ENCODE data around the gene FFAR3. TPM values are rescaled to one million over a fixed set of nuclear protein-coding genes. Genes with fewer than 3 reads are reported as not detected.
A peak's percentile ranks its signal among the peaks of the same experiment; 100 is the strongest.

Gene FFAR3
- total and polyA plus RNA-seq, 7 experiments from 2014 or later, result 0.31 to 0.91 (median 0.72) TPM; not detected in 4

DNA sequence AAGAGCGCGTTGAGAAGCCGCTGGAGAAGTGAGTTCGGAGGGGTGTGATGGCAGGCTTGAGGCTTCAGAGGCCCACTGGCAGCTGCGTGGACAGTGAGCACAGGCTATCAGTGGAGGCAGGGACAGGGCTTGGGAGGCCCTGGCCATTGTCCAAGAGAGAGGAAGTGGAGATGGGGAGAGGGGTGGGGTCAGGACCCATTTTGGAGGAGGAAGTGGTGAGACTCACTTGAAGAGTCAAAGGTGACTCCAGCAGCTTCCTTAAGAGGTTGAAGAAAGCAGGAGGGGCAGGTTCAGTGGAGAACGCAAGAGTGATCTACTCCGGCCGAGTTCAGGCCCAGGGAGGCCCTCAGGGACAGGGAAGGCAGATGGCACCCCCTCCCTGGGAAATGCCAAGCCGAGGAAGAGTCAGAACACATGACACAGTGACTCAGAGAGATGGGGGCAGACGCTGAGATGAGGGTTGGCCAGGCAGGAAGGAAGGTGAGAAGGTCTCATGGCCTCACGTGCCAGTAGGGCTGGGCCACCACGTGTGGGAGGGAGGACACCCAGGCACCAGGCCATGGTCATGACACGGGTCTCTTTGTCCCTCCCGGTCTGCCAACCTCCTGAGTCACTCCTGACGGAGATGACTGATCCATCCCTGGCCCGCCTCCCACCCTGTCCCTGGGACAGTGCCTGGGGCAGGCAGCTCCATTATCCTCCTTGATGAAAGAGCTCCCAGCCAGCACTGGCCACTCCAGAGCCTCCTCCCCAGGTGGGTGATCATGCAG, 39.4 kb upstream of the FFAR3 start:
- ChIA-PET POLR2A (no interaction called here), CTCF (interaction anchor here (0.7 kb wide), 1 partner anchor 82 kb away, joined by 3 read pairs; no protein-coding TSS in a partner anchor)
- ATAC-seq (peak; percentile 87), DNase-seq (peak in 1 of 9 donors; percentile 26)
- Histone ChIP-seq H3K27ac (ENCODE audit: low read depth, low read length) (no peak overlapping the region), H3K27me3 (ENCODE audit: control insufficient read depth in 2 of 2, insufficient read depth in 2 of 2, low read length in 2 of 2) (no peaks in the 10 kb centered on the region), H3K36me3 (ENCODE audit: control insufficient read depth in 2 of 3, insufficient read depth in 3 of 3, low read length in 3 of 3) (no peaks in the 10 kb centered on the region), H3K9me3 (ENCODE audit: control insufficient read depth in 2 of 3, low read length in 3 of 3) (peaks cover 0 to 5% (median 0%) of the 10 kb centered on the region in 3 experiments), H3K4me3 (ENCODE audit: low read length) (no peak overlapping the region), H3K4me1 (ENCODE audit: control insufficient read depth in 2 of 2, insufficient read depth in 2 of 2, low read length in 2 of 2) (no peaks in the 10 kb centered on the region)
- H3K36me3 Mint-ChIP-seq, result no peaks in the 10 kb centered on the region
- intact Hi-C loops (cut with micrococcal nuclease), result no loop called here
- peaks cover 0 to 7% (median 3%) of the 10 kb centered on the region in 11 donors for H3K9me3 Mint-ChIP-seq
- H3K27ac Mint-ChIP-seq, result peak overlapping the region in 3 of 9 donors; percentile 27 to 39 (median 31)
- H3K4me1 Mint-ChIP-seq, result peaks cover 0 to 16% (median 8%) of the 10 kb centered on the region in 7 donors
- H3K4me3 Mint-ChIP-seq, result no peak overlapping the region
- H3K27me3 Mint-ChIP-seq, result peaks cover 0 to 8% (median 0%) of the 10 kb centered on the region in 5 donors

- intact Hi-C loops (cut with micrococcal nuclease), result no loop called here
- Histone ChIP-seq H3K27me3 (ENCODE audit: control insufficient read depth in 2 of 2, insufficient read depth in 2 of 2, low read length in 2 of 2) (no peaks in the 10 kb centered on the region), H3K36me3 (ENCODE audit: control insufficient read depth in 2 of 3, insufficient read depth in 3 of 3, low read length in 3 of 3) (no peaks in the 10 kb centered on the region), H3K27ac (ENCODE audit: low read depth, low read length) (no peak overlapping the region), H3K4me1 (ENCODE audit: control insufficient read depth in 2 of 2, insufficient read depth in 2 of 2, low read length in 2 of 2) (no peaks in the 10 kb centered on the region), H3K4me3 (ENCODE audit: low read length) (no peak overlapping the region), H3K9me3 (ENCODE audit: control insufficient read depth in 2 of 3, low read length in 3 of 3) (peaks cover 0 to 5% (median 0%) of the 10 kb centered on the region in 3 experiments)
- Mint-ChIP-seq H3K27ac (no peak overlapping the region), H3K4me1 (peaks cover 0 to 16% (median 8%) of the 10 kb centered on the region in 7 donors), H3K27me3 (peaks cover 0 to 13% (median 0%) of the 10 kb centered on the region in 5 donors), H3K9me3 (peaks cover 0 to 7% (median 3%) of the 10 kb centered on the region in 11 donors), H3K4me3 (no peak overlapping the region), H3K36me3 (no peaks in the 10 kb centered on the region)
- peak; percentile 35 for ATAC-seq
- ChIA-PET CTCF (no interaction called here), POLR2A (no interaction called here)
- no peak for DNase-seq
Measured at GRCh38 chr19:35320065-35320713, 38.1 kb upstream of the FFAR3 start.

DNA sequence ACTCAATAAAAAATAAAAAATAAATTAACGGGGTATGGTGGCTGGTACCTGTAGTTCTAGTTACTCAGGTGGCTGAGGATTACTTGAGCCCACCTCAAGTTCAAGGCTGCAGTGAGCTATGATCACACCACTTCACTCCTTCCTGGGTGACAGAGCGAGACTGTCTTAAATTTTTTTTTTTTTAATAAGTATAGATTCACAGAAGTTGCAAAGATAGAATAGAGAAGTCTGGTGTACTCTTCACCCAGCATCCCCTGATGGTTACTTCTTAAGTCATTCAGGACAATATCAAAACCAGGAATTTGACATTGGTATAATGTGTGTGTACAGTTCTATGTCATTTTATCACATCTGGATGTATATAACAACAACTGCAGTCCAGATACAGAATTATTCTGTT, 37.0 kb upstream of the FFAR3 start:
- no peak overlapping the region for H3K4me3 Mint-ChIP-seq
- no peak overlapping the region for H3K27ac Mint-ChIP-seq
- Histone ChIP-seq H3K4me3 (ENCODE audit: low read length) (no peak overlapping the region), H3K4me1 (ENCODE audit: control insufficient read depth in 2 of 2, insufficient read depth in 2 of 2, low read length in 2 of 2) (no peaks in the 10 kb centered on the region), H3K27ac (ENCODE audit: low read depth, low read length) (no peak overlapping the region), H3K9me3 (ENCODE audit: control insufficient read depth in 2 of 3, low read length in 3 of 3) (peaks cover 0 to 5% (median 0%) of the 10 kb centered on the region in 3 experiments), H3K36me3 (ENCODE audit: control insufficient read depth in 2 of 3, insufficient read depth in 3 of 3, low read length in 3 of 3) (no peaks in the 10 kb centered on the region), H3K27me3 (ENCODE audit: control insufficient read depth in 2 of 2, insufficient read depth in 2 of 2, low read length in 2 of 2) (no peaks in the 10 kb centered on the region)
- peaks cover 0 to 7% (median 3%) of the 10 kb centered on the region in 11 donors for H3K9me3 Mint-ChIP-seq
- CTCF ChIA-PET, result no interaction called here
- no peaks in the 10 kb centered on the region for H3K36me3 Mint-ChIP-seq
- POLR2A ChIA-PET, result interaction anchor here (0.6 to 0.7 kb wide), 2 partner anchors 141 to 226 kb away, joined by 3 read pairs; no protein-coding TSS in a partner anchor
- intact Hi-C loops (cut with micrococcal nuclease), result no loop called here
- ATAC-seq (no peak), DNase-seq (no peak)
- peaks cover 0 to 18% (median 0%) of the 10 kb centered on the region in 5 donors for H3K27me3 Mint-ChIP-seq
- H3K4me1 Mint-ChIP-seq, result peaks cover 0 to 16% (median 8%) of the 10 kb centered on the region in 7 donors

DNA sequence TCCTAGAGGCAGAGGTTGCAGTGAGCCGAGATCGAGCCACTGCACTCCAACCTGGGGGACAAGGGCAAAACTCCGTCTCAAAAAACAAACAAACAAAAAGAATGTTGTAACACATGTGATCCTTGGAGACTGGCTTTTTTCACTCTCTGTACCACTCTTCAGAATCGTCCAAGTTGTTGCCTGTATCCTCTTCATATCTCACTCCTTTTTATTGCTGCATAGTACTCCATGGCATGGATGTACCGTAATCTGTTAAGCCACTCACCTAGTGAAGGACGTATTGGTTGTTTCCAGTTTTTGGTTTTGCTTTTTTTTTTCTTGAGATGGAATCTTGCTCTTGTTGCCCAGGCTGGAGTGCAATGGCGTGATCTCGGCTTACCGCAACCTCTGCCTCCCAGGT, 36.2 kb upstream of the FFAR3 start:
- Mint-ChIP-seq H3K36me3 (no peaks in the 10 kb centered on the region), H3K4me1 (peaks cover 0 to 16% (median 8%) of the 10 kb centered on the region in 7 donors), H3K4me3 (no peak overlapping the region), H3K27ac (no peak overlapping the region), H3K27me3 (peaks cover 0 to 18% (median 0%) of the 10 kb centered on the region in 5 donors), H3K9me3 (peaks cover 0 to 7% (median 3%) of the 10 kb centered on the region in 11 donors)
- ATAC-seq, result no peak
- no peak for DNase-seq
- Histone ChIP-seq H3K27me3 (ENCODE audit: control insufficient read depth in 2 of 2, insufficient read depth in 2 of 2, low read length in 2 of 2) (no peaks in the 10 kb centered on the region), H3K9me3 (ENCODE audit: control insufficient read depth in 2 of 3, low read length in 3 of 3) (peaks cover 0 to 5% (median 0%) of the 10 kb centered on the region in 3 experiments), H3K4me3 (ENCODE audit: low read length) (no peak overlapping the region), H3K4me1 (ENCODE audit: control insufficient read depth in 2 of 2, insufficient read depth in 2 of 2, low read length in 2 of 2) (no peaks in the 10 kb centered on the region), H3K27ac (ENCODE audit: low read depth, low read length) (no peak overlapping the region), H3K36me3 (ENCODE audit: control insufficient read depth in 2 of 3, insufficient read depth in 3 of 3, low read length in 3 of 3) (no peaks in the 10 kb centered on the region)
- ChIA-PET CTCF (no interaction called here), POLR2A (no interaction called here)
- intact Hi-C loops (cut with micrococcal nuclease), result no loop called here

DNA sequence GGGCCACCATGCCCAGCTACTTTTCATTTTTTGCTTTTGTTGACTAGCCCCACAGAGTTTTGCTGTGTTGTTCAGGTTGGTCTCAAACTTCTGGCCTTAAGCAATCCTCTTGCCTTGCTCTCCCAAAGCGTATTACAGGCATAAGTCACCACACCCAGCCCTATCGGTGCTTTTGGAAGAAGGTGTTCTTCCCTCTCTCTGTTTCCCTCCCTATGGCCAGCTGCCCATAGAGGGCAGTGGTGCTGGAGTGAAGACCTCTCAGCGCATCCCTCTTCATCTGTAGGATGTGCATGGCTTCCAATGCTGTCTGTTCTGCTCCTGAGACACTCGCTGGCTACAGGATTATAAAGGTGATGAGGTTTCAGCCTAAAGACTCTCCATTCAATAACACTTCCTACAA, 30.6 kb upstream of the FFAR3 start:
- Histone ChIP-seq H3K36me3 (ENCODE audit: control insufficient read depth in 2 of 3, insufficient read depth in 3 of 3, low read length in 3 of 3) (no peaks in the 10 kb centered on the region), H3K9me3 (ENCODE audit: control insufficient read depth in 2 of 3, low read length in 3 of 3) (no peaks in the 10 kb centered on the region), H3K4me1 (ENCODE audit: control insufficient read depth in 2 of 2, insufficient read depth in 2 of 2, low read length in 2 of 2) (peaks cover 0 to 2% of the 10 kb centered on the region in 2 donors), H3K27ac (ENCODE audit: low read depth, low read length) (no peak overlapping the region), H3K4me3 (ENCODE audit: low read length) (no peak overlapping the region), H3K27me3 (ENCODE audit: control insufficient read depth in 2 of 2, insufficient read depth in 2 of 2, low read length in 2 of 2) (no peaks in the 10 kb centered on the region)
- ATAC-seq (no peak), DNase-seq (no peak)
- intact Hi-C loops (cut with micrococcal nuclease), result no loop called here
- ChIA-PET CTCF (no interaction called here), POLR2A (no interaction called here)
- peaks cover 3 to 11% (median 3%) of the 10 kb centered on the region in 7 donors for H3K4me1 Mint-ChIP-seq
- no peaks in the 10 kb centered on the region for H3K36me3 Mint-ChIP-seq
- no peak overlapping the region for H3K27ac Mint-ChIP-seq
- H3K27me3 Mint-ChIP-seq, result peaks cover 0 to 9% (median 4%) of the 10 kb centered on the region in 5 donors
- H3K4me3 Mint-ChIP-seq, result no peak overlapping the region
- peaks cover 0 to under 1% (median 0%) of the 10 kb centered on the region in 11 donors for H3K9me3 Mint-ChIP-seq

DNA sequence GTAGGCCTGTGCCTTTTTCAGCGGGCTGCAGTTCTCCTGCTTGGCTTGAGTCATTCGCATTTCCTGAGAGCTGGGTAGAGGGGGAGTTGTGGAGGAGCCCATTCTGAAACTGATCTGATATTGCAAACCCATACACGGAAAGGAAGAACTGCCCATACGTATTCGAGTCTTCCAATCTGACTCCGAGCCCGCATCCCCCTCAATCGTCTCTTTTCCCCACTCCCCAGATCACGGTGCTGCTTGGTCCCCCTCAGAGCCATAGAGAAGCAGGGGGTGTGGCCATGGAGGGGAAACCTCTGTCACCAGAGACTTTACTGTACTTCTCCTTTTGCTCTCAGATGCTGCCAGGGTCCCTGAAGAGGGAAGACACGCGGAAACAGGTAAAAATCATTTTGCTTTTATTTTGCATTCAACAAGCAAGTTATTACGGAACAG, 29.4 kb upstream of the FFAR3 start, which contains the start of gene CD22:
TSS of gene CD22 (plus strand) at position 337 of the 435 bp plus-strand sequence. CDS start 2,854 bp downstream, outside the sequence.
- Mint-ChIP-seq H3K4me3 (peak within 1 kb of the TSS in 1 of 10 donors; percentile 1), H3K9me3 (no peaks in the 10 kb centered on the region), H3K27me3 (peaks cover 0 to 9% (median 4%) of the 10 kb centered on the region in 5 donors), H3K36me3 (no peaks in the 10 kb centered on the region), H3K27ac (no peak within 1 kb of the TSS), H3K4me1 (peaks cover 9 to 22% (median 16%) of the 10 kb centered on the region in 7 donors)
- Histone ChIP-seq H3K27ac (ENCODE audit: low read depth, low read length) (no peak within 1 kb of the TSS), H3K36me3 (ENCODE audit: control insufficient read depth in 2 of 3, insufficient read depth in 3 of 3, low read length in 3 of 3) (no peaks in the 10 kb centered on the region), H3K4me3 (ENCODE audit: low read length) (no peak within 1 kb of the TSS), H3K4me1 (ENCODE audit: control insufficient read depth in 2 of 2, insufficient read depth in 2 of 2, low read length in 2 of 2) (peaks cover 0 to 8% of the 10 kb centered on the region in 2 donors), H3K27me3 (ENCODE audit: control insufficient read depth in 2 of 2, insufficient read depth in 2 of 2, low read length in 2 of 2) (no peaks in the 10 kb centered on the region), H3K9me3 (ENCODE audit: control insufficient read depth in 2 of 3, low read length in 3 of 3) (no peaks in the 10 kb centered on the region)
- peak; percentile 70 for ATAC-seq
- ChIA-PET CTCF (interaction anchor here (0.6 kb wide), 1 partner anchor 176 kb away, joined by 3 read pairs; no protein-coding TSS in a partner anchor), POLR2A (no interaction called here)
- DNase-seq, result no peak
- intact Hi-C loops (cut with micrococcal nuclease), result no loop called here
